Measurements from ENCODE around the gene YPEL2.

Gene YPEL2

GRCh38 chr17:59436900-59437299, 105.4 kb downstream of the YPEL2 start:
- DNase-seq, result no peak

DNA sequence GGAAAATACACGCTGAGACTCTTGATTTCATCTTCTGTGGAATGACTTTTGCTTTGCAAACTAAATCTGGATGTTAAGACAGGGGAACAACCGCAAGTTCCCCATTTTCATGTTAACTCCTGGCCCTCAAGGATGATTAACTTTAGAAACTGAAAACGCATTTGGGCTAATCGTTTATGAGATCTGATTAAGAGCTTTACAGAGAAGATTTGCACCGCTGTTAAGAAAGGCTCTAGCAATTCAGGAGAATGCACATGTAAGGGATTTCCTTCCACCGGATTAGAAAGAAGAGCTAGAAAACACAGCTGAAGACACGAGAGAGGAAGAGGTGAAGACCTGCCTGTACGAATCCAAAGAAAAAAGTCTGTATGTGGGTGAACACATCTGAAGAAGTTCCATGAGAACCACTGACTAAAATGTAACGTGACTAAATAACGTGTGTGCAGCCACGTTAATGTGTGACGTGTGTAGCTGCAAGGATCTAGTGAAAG, 106.4 kb downstream of the YPEL2 start:
- no peak for DNase-seq

DNA sequence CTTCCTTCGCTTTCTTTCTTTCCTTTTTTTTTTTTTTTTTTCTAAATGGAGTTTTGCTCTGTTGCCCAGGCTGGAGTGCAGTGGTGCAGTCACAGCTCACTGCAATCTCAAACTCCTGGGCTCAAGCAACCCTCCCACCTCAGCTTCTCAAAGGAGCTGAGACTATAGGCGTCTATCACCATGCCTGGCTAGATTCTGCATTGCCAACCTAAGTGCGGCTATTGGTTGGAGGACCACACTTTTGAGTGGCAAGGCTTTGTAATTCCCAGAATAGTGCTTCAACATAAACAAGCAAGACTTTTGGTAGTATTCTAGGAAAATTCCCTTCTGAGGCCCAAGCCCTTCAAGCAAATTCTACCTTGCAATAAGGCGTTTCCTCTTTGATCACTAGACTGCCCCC, 107.8 kb downstream of the YPEL2 start:
- DNase-seq, result no peak

DNA sequence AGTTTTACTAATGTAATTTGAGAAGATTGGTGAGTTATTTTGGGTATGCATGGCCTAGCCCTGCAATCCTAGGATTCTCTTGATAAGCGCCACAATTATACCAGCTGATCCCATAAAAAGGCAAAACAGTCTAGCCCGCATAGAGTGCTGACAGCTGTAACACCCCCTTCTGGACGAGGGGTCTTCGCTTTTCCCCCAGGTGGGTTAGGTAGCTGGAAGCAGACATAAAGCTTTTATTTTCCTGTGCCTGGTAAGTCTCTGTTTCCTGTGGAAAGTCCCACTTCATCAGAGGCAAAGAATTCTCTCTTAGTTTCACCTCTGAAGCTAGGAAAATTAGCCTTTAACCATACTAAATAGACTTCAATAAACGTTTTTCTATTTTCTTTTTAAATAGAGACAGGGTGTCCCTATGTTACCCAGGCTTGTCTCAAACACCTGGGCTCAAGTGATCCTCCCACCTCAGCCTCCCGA, 108.3 kb downstream of the YPEL2 start:
- no peak for DNase-seq

DNA sequence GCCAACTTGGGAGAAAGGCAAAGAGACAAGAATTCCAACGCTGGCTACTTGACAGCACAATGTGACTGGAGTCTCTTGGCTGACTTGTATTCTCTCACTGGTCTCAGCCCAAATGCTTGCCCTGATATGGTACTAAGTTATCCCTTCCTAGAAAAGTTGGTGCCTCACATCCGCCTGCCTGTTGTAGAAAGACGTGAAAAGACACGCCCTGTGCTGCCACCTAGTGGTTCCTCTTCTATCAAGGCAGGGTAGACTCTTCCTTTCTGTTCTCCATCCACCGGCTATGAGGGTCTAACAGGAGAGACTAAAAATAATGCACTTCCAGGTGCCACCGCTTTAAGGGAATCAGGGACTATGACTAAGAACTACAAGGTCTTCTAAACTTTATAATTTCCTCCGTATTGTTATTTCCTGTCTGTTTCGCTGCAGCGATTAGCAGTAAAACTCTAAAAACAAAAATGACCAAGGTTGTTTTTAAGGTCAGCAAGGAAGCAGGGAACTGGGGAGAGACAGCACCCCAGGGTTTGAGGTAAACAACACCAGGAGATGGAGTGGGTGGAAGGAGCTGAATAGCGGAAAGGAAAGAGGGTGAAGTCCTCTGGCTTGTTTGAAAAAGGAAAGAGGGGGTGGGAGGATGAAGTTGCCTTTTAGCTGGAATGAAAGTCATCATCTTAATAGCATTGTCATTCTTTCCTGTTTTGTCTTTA, 109.5 kb downstream of the YPEL2 start:
- DNase-seq, result peak; percentile 91

- no peak for DNase-seq
Measured at GRCh38 chr17:59441464-59442096, 110.1 kb downstream of the YPEL2 start.

DNA sequence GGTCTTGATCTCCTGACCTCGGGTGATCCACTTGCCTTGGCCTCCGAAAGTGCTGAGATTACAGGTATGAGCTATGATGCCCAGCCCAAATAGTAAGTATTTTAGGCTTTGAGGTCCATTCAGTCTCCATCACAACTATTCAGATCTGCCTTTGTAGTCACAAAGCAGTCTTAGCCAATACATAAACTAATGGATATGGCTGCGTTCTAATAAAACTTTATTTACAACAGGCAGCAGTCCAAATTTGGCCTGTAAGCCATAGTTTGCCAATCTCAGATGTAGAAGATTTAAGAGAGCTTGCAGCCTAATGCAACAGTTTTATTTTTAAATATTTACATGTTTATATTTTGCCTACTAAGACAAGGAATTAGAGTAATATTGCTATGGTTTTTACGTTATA, 111.7 kb downstream of the YPEL2 start:
- DNase-seq, result no peak

Data from femur (tissue), 1 donor.